ENCODE results near the gene NEK4.
A peak's percentile ranks its signal among the peaks of the same experiment; 100 is the strongest.
"Not testable (repeated sequence)": the region's sequence is repeated elsewhere in the genome, so short reads cannot be mapped to it uniquely, and the experiment has no call there.

Gene NEK4

DNA sequence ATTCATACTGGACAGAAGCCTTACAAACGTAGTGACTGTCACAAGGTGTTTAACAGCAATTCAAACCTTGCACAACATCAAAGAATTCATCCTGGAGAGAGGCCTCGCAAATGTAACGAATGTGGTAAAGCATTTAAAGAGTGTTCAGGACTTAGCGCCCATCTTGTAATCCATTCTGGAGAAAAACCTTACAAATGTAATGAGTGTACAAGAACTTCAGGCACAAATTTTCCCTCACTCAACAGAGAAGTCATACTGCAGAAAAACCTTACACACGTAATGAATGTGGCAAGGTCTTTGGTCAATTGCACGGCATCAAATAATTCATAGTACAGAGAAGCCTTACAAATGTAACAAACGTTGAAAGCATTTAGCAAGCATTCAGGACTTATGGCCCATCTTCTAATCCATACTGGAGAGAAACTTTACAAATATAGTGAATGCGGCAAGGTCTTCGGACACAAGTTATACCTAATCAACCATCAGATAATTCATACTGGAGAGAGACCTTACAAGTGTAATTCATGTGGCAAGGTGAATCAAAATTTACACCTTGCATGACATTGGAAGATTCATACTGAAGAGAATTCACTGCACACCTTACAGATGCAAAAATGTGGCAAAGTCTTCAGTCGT is 37.4 kb downstream of the NEK4 start:
- H3K4me3 ChIP-seq (ENCODE audit: low read depth, low read length): no peak overlapping the region
- DNase-seq (ENCODE audit: low read depth): no peak
- TF ChIP-seq, protein P1, sequence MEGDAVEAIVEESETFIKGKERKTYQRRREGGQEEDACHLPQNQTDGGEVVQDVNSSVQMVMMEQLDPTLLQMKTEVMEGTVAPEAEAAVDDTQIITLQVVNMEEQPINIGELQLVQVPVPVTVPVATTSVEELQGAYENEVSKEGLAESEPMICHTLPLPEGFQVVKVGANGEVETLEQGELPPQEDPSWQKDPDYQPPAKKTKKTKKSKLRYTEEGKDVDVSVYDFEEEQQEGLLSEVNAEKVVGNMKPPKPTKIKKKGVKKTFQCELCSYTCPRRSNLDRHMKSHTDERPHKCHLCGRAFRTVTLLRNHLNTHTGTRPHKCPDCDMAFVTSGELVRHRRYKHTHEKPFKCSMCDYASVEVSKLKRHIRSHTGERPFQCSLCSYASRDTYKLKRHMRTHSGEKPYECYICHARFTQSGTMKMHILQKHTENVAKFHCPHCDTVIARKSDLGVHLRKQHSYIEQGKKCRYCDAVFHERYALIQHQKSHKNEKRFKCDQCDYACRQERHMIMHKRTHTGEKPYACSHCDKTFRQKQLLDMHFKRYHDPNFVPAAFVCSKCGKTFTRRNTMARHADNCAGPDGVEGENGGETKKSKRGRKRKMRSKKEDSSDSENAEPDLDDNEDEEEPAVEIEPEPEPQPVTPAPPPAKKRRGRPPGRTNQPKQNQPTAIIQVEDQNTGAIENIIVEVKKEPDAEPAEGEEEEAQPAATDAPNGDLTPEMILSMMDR (IDR thresholded peaks at IDR 0.05; ENCODE audit: insufficient read depth, low read depth, low read length, missing control alignments): no peak

DNA sequence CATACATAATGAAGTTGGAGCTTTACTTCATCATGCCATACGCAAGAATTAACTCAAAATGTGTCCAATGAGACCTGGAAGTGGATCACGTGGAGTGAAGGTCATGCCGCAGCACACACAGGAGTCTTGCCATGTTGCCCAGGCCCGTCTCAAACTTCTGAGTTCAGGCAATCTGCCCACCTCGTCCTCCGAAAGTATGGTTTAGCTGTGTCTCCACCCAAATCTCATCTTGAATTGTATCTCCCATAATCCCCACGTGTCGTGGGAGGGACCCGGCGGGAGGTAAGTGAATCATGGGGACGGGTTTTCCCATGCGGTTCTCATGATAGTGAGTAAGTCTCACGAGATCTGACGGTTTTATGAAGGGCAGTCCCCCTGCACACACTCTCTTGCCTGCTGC is 39.1 kb downstream of the NEK4 start:
- no peak overlapping the region for H3K4me3 ChIP-seq (ENCODE audit: low read depth, low read length)
- TF ChIP-seq, protein P1 (IDR thresholded peaks at IDR 0.05; ENCODE audit: insufficient read depth, low read depth, low read length, missing control alignments): no peak
- DNase-seq (ENCODE audit: low read depth): no peak

DNA sequence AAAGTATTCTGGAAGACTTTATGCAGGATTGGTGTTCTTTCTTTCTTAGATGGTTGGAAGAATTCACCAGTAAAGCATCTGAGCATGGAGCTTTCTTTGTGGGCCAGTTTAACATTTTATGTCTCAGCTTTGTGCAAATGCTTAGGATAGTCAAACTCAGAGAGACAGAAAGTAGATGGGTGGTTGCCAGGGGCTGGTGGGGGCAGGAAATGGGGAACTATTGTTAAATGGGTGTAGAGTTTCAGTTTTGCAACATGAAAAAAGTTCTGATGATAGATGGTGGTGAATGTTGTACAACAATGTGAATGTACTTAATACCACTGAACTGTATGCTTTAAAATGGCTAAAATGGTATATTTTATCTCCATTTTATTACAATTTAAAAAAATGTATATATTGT is 40.1 kb downstream of the NEK4 start:
- no peak overlapping the region for H3K4me3 ChIP-seq (ENCODE audit: low read depth, low read length)
- peak; percentile 59 for DNase-seq (ENCODE audit: low read depth)
- TF ChIP-seq, protein P1 (IDR thresholded peaks at IDR 0.05; ENCODE audit: insufficient read depth, low read depth, low read length, missing control alignments): no peak

DNA sequence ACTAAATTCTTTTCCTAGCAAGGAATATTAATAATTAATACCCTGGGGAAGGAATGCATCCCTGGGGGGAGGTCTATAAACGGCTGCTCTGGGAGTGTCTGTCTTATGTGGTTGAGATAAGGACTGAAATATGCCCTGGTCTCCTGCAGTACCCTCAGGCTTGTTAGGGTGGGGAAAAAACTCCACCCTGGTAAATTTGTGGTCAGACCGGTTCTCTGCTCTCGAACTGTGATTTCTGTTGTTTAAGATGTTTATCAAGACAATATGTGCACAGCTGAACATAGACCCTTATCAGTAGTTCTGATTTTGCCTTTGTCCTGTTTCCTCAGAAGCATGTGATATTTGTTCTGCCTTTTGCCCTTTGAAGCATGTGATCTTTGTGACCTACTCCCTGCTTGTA is 42.0 kb downstream of the NEK4 start:
- not testable (repeated sequence) for H3K4me3 ChIP-seq (ENCODE audit: low read depth, low read length); DNase-seq (ENCODE audit: low read depth)

DNA sequence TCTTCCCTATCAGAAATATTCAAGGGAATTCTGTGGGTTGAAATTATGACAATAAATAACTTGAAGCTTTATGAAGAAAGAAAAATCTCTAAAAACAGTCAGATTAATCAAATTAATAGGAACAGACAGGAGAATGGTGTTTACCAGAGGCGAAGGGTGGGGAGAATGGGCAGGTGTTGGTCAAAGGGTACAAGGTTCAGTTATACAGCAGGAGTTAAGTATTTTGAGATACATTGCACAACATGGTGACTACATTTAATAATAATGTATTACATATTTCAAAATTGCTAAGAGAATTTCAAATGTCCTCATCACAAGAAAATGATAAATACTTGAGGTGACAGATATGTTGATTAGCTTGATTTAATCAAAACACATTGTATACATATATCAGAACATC is 46.2 kb downstream of the NEK4 start:
- TF ChIP-seq, protein P1 (IDR thresholded peaks at IDR 0.05; ENCODE audit: insufficient read depth, low read depth, low read length, missing control alignments): no peak
- DNase-seq (ENCODE audit: low read depth): no peak

DNA sequence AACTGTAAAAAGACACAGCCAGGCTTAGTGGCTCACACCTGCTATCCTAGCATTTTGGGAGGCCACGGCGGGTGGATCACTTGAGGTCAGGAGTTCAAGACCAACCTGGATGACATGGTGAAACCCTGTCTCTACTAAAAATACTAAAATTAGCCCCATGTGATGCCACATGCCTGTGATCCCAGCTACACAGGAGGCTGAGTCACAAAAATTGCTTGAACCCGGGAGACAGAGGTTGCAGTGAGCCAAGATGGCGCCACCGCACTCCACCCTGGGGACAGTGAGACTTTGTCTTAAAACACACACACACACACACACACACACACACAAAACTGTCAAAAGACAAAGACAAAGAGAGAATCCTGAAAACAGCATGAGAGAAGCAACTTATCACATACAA is 46.8 kb downstream of the NEK4 start:
- TF ChIP-seq, protein P1 (IDR thresholded peaks at IDR 0.05; ENCODE audit: insufficient read depth, low read depth, low read length, missing control alignments): no peak
- no peak overlapping the region for H3K4me3 ChIP-seq (ENCODE audit: low read depth, low read length)
- no peak for DNase-seq (ENCODE audit: low read depth)

More for the DNA sequence above, 46.2 kb downstream of the NEK4 start:
- no peak overlapping the region for H3K4me3 ChIP-seq (ENCODE audit: low read depth, low read length)

DNA sequence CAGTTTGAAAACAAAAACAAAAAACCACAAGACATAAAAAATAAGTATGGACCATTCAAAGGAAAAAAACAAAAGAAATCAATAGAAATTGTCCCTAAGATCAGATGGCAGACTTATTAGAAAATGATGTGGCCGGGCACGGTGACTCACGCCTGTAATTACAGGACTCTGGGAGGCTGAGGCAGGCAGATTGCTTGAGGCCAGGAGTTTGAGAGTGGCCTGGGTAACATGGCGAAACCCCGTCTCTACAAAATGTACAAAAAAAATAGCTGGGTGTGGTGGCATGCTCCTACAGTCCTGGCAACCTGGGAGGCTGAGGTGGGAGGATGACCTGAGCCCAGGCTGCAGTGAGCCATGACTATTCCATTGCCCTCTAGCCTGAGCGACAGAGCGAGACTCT is 48.2 kb downstream of the NEK4 start:
- no peak for DNase-seq (ENCODE audit: low read depth)
- TF ChIP-seq, protein P1 (IDR thresholded peaks at IDR 0.05; ENCODE audit: insufficient read depth, low read depth, low read length, missing control alignments): no peak
- no peak overlapping the region for H3K4me3 ChIP-seq (ENCODE audit: low read depth, low read length)

All from GM12865 (cell line).